ENCODE measurements around the gene NFE2L3.

GRCh38 chr7:26122745-26123144 lies 29.3 kb upstream of the NFE2L3 start:
- TF ChIP-seq CTCF (IDR thresholded peaks at IDR 0.05; ENCODE audit: insufficient read depth, low read depth, low read length) (no peak), EZH2 (IDR thresholded peaks at IDR 0.05; ENCODE audit: insufficient read depth, low read length) (no peak)
